T-helper 1 cell (primary cell): ENCODE data around the gene HOXD8.

ENCODE experiments used
- DNase-seq, 5 donors: peaks; one replicate each; pipeline ENCODE4 v3.0.0-alpha.2; 2012 to 2020

Gene HOXD8

GRCh38 chr2:176160986-176161824 is 31.7 kb downstream of the HOXD8 start:
- no peak for DNase-seq

GRCh38 chr2:176161825-176162626 is 32.5 kb downstream of the HOXD8 start:
- DNase-seq: no peak

- no peak for DNase-seq
Measured at GRCh38 chr2:176162911-176163671, 33.6 kb downstream of the HOXD8 start.

- DNase-seq: no peak
Measured at GRCh38 chr2:176163672-176164056, 34.2 kb downstream of the HOXD8 start.

- DNase-seq: no peak
Measured at GRCh38 chr2:176164201-176164600, 34.7 kb downstream of the HOXD8 start.

GRCh38 chr2:176164611-176165369 is 35.3 kb downstream of the HOXD8 start:
- no peak for DNase-seq

- DNase-seq: no peak
Measured at GRCh38 chr2:176165370-176166050, 36.0 kb downstream of the HOXD8 start.

GRCh38 chr2:176166272-176166671 is 36.8 kb downstream of the HOXD8 start:
- no peak for DNase-seq

GRCh38 chr2:176167398-176167797 is 37.9 kb downstream of the HOXD8 start:
- no peak for DNase-seq

GRCh38 chr2:176169181-176169580 is 39.7 kb downstream of the HOXD8 start:
- no peak for DNase-seq

- DNase-seq: no peak
Measured at GRCh38 chr2:176169711-176170110, 40.2 kb downstream of the HOXD8 start.

- no peak for DNase-seq
Measured at GRCh38 chr2:176170602-176171305, 41.2 kb downstream of the HOXD8 start.

- no peak for DNase-seq
Measured at GRCh38 chr2:176171351-176172006, 42.0 kb downstream of the HOXD8 start.

- no peak for DNase-seq
Measured at GRCh38 chr2:176172007-176172894, 42.7 kb downstream of the HOXD8 start.

GRCh38 chr2:176172895-176173566 is 43.5 kb downstream of the HOXD8 start:
- no peak for DNase-seq

- DNase-seq: no peak
Measured at GRCh38 chr2:176173567-176174381, 44.3 kb downstream of the HOXD8 start.

GRCh38 chr2:176174382-176174823 is 44.9 kb downstream of the HOXD8 start:
- no peak for DNase-seq
